GM18519 (cell line): Measurements from ENCODE around the gene FAN1.
A peak's percentile ranks its signal among the peaks of the same experiment; 100 is the strongest.

Experiments
- ATAC-seq: cut with Tn5 transposase; IDR thresholded peaks from one replicate; pipeline ENCODE4 v1.9.1; 2021; ENCODE audit warnings: mild to moderate bottlenecking, moderate library complexity; ENCODE audit not compliant: unreplicated experiment, low FRiP score

FAN1 gene

DNA sequence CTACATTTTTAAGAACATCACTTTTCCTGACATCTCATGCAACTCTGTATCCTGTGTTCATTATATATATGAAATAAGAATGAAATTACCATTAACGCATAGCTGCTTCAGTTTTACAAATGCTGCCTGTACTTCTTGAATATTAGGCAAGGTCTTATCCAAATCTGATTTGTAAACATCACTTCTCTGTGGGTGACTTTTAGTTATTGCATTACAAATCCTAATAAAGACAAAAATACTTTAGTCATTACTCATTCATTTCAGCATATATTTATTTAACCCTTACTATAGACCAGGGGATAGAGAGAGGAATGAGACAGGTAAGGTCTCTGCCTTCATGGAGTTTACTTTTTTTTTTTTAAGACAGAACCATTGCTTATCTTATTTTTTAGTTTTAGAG, 51.0 kb downstream of the FAN1 start:
- no peak for ATAC-seq

DNA sequence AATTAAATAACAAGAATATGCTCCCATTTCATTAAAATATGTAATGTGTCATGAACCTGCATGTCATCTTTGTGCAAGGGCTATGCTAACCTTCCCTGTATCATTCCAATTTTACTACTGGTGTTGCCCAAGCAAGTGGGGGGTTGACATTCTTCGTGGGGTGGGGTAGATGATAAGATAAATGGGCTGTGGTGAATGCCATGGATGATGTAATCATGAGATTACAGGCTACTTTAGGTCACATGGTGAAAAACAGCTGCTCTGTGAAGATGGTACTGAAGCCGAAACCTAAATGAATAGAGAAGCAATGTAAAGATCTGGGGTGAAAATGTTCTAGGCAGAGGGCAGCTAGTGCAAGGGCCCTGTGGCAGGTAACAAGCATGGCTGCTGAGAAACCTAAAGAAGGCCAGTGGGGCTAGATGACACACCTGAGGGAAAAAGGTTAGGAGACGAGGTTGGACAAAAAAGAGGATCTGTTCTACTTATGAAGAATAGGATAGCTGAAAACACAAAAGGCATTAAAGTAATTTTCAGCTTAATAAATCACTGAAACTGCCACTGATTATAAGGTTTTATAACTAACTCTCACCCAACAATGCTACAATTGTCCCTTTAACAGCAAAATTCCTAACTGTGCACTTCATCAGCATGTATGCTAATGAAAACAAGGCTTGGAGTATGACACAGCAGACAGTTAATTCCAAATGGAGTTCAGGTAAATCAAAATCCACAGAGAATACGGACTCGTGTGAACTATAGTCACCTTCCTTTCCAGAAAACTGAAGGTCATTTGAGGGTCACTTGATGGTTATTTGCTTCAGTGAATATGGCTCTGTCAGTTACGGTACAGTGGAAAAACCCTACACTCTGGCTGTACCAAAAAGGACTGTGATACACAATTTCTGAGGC, 52.8 kb downstream of the FAN1 start:
- no peak for ATAC-seq

DNA sequence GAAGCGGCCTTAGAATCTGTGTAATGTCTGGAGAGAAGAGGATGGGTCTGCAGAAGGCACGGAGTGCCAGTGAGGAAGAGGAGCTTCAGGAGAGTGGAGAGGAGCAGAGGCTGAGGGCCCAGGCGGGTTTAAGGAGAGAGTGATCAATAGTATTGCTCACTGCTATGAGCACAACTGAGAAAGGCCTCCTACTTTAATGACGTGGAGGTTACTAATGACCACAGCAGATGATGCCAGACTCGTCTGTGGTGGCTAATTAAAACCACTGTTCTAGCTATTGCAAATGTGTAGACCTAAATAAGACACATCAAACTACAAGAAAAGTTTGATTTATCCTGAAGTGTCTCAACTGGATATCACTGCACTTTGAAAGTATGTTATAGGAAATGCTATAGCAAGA, 54.5 kb downstream of the FAN1 start:
- ATAC-seq, result no peak

DNA sequence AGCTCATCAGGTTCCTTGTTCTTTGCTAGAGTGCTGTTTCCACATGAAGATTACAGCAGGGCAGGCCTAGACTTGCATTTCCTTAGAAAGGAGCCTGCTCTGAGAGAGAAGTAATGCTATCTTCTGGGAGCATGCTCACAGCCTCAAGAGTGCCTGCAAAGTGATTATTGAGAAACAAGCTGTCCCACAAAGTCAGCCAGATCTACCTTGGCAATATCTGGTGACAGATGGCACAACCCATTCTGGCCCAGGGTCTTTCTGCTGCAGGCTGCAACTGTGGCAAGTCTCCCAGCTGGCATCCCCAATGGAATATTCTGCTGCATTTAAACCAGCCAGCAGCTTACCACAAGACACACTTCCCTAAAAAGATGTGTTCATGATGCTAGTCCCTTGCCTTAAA, 58.4 kb downstream of the FAN1 start:
- ATAC-seq, result no peak

DNA sequence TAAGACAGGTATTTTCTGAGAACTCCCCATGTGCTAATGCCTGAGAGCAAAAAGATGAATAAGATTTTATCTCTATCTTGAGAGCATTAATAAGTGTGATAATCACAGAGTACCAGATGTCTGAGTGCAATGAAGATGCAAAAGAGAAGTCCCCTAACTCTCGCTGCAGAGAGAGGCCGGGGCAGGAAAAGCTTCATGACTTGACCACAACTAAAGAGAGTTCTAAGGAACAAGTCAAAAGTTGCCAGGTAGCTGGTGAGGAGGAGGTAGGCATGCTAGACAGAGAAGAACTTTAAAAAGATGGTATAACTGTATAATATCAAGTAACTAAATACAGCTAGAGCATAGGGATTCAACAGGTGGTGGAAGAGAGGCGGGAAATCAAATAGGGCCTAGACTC, 58.9 kb downstream of the FAN1 start:
- no peak for ATAC-seq

DNA sequence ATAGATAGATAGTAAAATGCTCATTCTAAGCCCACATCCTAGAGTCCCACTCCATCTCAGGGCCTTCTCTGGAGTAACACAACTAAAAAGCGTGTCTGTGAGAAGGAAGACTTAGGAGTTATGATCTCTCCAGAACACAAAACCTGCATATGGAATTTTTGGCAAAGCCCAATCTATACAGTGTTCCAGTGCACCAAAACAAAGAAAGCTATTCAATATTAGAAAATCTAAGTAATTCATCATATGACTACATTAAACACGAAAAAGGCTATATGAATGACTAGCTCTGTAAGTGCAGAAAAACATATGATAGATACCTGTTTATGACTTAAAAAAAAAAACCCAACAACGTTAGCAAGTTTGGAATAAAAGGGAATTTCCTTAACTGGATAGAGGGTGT, 60.0 kb downstream of the FAN1 start:
- no peak for ATAC-seq

DNA sequence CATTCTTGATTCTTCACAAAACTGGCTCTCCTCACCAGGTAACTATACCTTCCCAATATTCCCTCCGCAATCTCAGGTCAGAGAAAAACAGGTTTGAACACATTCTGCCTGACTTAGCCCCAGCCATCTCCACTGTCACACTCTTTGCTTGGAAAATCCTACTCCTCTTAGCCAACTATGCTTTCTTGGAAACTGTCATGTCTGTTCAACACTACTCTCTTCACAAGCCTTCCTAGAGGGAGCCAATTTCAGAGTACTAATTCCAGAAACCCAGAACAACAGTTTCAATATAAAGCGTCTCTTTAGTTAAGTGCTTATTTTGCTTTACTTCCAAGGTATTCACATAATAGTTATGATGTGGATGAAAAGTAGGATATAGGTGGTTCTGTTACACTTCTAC, 66.0 kb downstream of the FAN1 start:
- ATAC-seq, result no peak

DNA sequence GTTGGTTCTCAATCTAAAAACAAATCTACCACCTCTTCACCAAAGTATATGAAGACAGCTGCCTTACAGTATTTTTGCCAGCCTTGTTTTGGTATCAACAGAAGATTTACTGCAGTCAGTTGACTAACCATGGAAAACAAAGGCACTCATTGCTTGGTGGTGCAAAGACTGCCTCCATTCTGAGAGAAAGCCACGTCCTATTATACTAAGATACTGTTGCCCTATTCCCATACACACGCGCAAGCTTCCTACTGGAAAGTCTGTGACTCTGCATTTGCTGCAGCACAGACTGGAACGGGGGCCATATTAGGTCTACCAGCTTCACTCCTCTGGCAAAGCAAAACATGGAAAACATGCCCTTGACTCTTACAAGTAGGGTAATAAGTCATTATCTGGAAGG, 69.7 kb downstream of the FAN1 start:
- no peak for ATAC-seq

DNA sequence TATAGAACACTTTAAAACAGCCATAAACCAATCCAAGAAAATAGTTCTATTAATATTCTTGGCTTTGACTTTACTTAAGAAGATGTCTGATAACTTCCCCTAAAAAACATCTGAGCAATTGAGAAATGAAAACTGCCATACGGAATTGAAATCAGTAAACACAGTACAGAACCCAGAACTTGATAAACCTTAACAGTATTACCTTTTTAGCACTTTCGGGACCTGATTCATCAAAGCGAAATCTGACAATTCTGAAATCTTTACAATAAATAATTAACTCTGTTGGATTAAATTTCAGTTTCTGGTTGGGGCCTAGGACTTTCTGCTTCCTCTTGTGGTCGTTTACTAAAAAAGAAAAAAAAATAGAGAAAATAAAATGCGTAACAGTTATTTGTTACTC, 70.4 kb downstream of the FAN1 start:
- no peak for ATAC-seq

DNA sequence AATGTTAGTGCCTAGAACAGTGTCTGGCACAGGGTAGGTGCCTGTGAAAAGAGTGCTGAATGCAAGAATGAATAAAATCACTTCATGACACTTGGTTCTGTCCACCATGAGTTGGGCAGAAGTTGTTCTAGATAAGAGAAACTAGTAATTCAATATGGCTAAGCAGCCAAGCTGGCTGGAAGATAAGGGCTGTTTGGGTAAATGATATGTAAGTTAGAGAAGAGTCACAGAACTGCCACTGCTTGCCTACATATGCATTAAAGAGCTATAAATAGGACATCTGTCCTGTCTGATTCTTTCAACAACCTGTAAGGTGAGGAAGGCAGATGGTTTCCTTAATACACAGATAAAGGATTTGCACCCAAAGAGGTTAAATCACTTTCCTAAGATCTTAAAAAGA, 74.6 kb downstream of the FAN1 start:
- no peak for ATAC-seq

DNA sequence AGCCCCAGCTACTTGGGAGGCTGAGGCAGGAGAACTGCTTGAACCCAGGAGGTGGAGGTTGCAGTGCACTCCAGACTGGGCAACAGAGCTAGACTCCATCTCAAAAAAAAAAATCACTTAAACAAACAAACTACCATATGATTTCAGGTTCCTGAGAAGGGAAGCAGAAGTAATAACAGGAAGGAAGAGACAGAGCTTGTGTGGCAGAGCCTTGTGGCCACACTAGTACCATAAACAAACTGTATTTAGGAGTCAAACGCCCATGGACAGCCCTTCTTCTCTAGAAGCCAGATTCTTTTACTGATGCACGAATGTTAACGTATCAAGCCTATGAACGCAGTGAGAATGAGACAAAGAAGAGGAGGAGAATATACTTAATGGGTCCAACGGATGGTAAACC, 75.7 kb downstream of the FAN1 start:
- ATAC-seq, result no peak

DNA sequence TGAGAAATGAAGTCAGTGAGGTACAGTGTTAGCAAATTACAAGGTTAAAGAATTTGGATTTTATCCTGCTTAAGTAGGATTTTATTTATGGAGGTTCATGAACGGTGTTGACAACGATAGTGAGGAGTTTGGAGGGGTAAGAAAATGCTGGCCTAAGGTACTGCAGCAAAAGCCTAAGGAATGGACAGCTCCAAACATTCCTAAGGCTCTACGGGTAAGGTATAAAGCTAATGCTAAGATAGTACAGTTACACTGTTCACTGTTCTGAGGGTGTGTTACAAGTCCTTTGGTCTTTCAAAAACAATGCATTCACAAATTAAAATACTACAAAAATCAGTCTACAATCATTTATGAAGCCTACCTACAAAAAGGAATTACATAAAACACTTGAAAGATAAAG, 80.4 kb downstream of the FAN1 start:
- ATAC-seq, result no peak

DNA sequence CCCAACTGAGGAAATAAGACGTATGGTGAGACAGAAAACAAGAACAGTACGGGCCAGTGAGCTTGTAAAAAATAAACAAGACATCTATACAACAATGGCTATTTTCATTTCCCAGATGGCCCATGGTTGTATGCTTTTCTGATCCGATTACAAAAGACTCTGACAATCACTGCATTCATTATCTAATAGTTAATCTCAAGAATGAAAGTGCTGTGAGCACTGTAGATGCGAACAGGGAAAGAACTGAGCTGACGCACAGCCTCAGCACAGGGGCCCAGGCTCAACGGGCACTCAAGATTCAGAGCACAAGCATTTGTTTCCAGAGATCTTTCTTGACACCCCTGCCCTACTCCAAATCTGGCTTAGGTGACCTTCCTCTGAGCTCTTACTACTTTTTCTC, 80.8 kb downstream of the FAN1 start:
- no peak for ATAC-seq

DNA sequence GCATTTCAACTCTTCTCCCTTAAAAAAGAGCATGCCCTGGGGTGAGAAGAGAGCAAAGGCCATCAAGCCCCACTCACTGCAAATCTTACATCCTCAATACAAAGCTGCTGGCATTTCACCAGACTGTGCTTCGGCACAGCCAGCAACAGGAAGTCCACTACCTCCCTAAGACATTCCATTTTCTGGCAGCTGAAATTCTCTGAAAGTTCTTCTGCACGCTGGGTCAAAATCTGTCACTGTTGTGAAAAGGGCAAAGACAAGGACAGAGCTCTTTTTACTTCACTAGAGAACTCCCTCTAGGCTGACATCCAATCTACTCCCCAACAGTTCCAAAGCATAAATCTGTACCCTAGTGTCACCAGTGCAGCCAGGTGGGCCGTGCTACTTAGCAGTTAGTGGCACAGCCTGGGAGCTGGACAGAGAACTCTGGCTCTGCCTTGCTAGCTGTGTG, 81.4 kb downstream of the FAN1 start:
- no peak for ATAC-seq

DNA sequence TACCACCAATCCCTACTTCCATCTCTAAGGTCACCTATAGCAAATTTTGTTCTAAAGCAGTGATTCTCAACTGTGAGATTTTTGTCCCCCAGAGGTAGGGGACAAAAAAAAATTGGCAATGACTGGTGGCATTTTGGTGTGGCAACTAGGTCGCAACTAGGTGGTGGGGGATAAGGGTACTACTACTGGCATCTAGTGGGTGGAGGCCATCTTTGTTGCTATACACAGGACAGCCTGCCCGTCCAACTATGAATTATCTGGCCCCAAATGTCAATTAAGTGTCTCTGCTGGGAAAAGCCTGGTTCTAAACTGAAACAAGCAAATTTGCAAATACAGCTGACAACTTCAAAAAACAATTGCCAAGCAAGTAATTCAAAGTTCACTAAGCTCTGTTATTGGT, 86.3 kb downstream of the FAN1 start:
- ATAC-seq, result no peak

DNA sequence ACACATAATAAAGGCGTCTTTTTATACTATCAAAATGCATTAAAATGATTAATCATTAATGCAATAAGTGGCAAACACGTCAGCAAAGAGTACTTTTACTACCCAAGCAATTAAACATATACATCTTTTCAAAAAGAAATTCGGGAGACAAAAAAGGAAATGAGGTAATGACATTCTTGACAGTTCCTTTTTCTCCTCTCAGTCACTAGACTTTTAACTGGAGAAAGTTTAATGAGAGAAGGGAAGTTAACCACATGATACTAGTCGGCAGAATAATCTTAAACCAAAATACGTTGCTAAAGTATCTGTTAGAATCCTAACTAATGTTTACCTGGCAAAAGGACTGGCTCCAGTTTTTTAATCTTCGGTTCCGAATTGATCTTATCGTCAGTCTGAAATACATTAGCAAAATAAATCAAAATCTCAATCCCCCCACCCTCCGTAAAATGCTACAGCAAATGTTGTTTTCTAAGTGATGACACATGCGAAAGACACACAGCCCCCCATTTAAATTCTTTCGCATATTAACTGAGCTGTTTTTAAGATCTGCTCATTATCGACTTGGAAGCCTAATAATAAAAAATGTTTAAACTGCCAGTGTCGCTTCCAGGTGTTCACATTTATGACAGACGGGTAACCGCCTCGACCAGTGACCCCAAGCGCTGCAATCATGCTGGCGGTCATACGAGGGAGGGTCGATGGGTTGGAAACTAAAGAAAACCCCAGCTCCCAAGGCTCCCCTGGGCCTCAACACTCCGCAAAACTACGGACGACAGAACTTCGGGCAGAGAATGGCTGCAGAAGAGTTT, 86.9 kb downstream of the FAN1 start:
- ATAC-seq, result no peak

DNA sequence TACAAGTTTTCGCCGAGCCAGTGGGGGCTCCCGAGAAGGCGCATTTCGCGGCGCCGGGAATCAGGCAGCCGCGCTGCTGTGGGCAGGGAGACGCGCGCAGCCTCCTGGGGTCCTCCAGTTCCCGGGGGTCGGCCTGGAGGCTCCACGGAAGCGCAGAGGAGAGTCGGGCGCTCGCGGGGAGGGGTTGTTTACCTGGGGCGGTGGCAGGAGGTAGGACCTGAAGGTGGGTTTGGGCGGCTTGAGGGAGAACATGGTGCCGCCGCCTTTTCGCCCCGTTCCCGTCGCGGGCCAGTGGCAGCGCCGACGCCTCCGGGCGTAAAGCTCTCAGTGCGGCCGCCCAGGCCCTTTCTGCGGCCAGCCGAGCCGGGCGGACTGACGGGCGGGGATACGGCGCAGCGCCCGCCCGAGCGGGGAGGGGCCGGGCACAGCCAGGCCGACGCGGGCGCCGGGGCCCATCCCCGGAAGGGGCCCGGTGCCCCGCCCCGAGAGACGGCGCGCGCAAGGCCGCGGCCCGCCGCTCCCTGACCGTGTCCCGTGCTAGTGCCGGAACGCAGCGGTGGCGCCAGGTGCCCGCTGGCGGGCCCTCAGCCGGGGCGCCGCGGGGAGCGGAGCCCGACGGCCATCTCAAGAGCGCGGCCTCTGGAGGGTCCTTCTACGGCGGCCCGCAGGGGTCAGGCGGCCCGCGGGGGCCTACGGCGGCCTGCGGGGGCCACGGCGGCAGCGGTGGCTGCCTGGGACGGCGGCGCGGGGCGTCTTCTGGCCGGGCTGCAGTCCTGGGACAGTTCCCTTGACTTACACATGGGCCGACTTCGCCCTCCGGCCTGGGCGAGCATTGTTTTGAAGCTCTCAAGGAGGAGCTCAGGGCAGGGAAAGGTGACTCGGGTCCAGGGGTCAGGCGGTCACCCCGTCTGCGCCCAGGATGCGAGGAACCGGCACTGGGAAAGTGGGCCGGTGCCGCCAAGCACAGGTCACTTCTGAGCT, 87.8 kb downstream of the FAN1 start, which contains the start of gene MTMR10:
TSS of gene MTMR10 (minus strand) at position 374 of the 981 bp plus-strand sequence. CDS start at position 252, 122 bp downstream.
- ATAC-seq, result peak; percentile 77

DNA sequence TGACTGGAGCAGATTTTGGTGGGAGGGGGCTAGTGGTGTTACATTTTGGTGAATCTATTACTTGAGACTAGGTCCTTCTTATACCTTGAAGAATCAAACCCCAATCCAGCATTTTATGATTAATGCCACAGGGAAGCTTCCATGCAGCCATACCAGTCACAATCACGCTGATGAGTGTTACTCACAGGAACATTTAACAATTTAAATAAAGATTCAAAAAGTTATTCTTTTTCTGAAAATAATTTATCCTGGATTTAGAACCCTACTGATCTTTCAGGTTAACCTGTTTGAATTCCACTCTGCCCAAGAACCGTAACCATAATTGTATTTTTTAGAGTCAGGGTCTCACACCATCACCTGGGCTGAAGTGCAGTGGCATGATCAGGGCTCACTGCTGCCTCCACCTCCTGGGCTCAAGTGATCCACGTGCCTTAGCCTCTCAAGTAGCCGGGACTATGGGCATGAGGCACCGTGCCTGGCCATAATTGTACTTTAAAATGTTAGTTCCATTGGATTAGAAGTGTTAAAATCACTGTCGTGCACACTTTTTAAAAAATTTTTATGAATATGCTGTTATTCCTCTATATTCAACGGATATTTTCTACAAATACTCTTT, 88.6 kb downstream of the FAN1 start:
- ATAC-seq, result no peak
